ENCODE measurements around the gene DRP2. TPM values are rescaled to one million over a fixed set of nuclear protein-coding genes. Genes with fewer than 3 reads are reported as not detected.
"Not testable (repeated sequence)": the region's sequence is repeated elsewhere in the genome, so short reads cannot be mapped to it uniquely, and the experiment has no call there.

DRP2 gene
- 0.14 and 1.3 TPM in 2 replicates for total RNA-seq (ENCODE audit: low replicate concordance)
- long read RNA-seq: 0 reads

- H3K4me1 Mint-ChIP-seq (ENCODE audit: unreplicated experiment): peaks cover 4% of the 10 kb centered on the region
- no peaks in the 10 kb centered on the region for H3K36me3 Mint-ChIP-seq
- no peak for DNase-seq (ENCODE audit: extremely low spot score, unreplicated experiment)
- H3K27me3 Mint-ChIP-seq: no peaks in the 10 kb centered on the region
- no peak for TF ChIP-seq CTCF (conservative IDR thresholded peaks at IDR 0.05)
- peak within 1 kb of the TSS; percentile 68 for H3K4me3 Mint-ChIP-seq
- H3K27ac Mint-ChIP-seq: no peak within 1 kb of the TSS
- H3K9me3 Mint-ChIP-seq: no peaks in the 10 kb centered on the region
Observed at GRCh38 chrX:101219116-101219863, at the start of gene DRP2. Gene DRP2 (plus strand): TSS chrX:101219786. CDS start chrX:101231648, 11,862 bp downstream.

- no peak for TF ChIP-seq CTCF (conservative IDR thresholded peaks at IDR 0.05)
- no peaks in the 10 kb centered on the region for H3K27me3 Mint-ChIP-seq
- no peak overlapping the region for H3K27ac Mint-ChIP-seq
- no peak overlapping the region for H3K4me3 Mint-ChIP-seq
- H3K4me1 Mint-ChIP-seq (ENCODE audit: unreplicated experiment): no peaks in the 10 kb centered on the region
- no peaks in the 10 kb centered on the region for H3K36me3 Mint-ChIP-seq
- DNase-seq (ENCODE audit: extremely low spot score, unreplicated experiment): no peak
- no peaks in the 10 kb centered on the region for H3K9me3 Mint-ChIP-seq
Observed at GRCh38 chrX:101171883-101172400, 47.6 kb upstream of the DRP2 start.

- Mint-ChIP-seq H3K36me3 (no peaks in the 10 kb centered on the region), H3K9me3 (no peaks in the 10 kb centered on the region), H3K27me3 (no peaks in the 10 kb centered on the region), H3K4me1 (ENCODE audit: unreplicated experiment) (no peaks in the 10 kb centered on the region), H3K27ac (no peak overlapping the region), H3K4me3 (no peak overlapping the region)
- no peak for TF ChIP-seq CTCF (conservative IDR thresholded peaks at IDR 0.05)
- DNase-seq (ENCODE audit: extremely low spot score, unreplicated experiment): no peak
Observed at GRCh38 chrX:101176439-101176838, 43.1 kb upstream of the DRP2 start.

- not testable (repeated sequence) for H3K4me1 Mint-ChIP-seq (ENCODE audit: unreplicated experiment); H3K9me3 Mint-ChIP-seq
Observed at GRCh38 chrX:101184876-101185275, 34.7 kb upstream of the DRP2 start.

GRCh38 chrX:101187961-101188360 is 31.6 kb upstream of the DRP2 start:
- DNase-seq (ENCODE audit: extremely low spot score, unreplicated experiment): not testable (repeated sequence)

More at GRCh38 chrX:101184876-101185275, 34.7 kb upstream of the DRP2 start:
- not testable (repeated sequence) for H3K36me3 Mint-ChIP-seq; DNase-seq (ENCODE audit: extremely low spot score, unreplicated experiment); H3K4me3 Mint-ChIP-seq; H3K27ac Mint-ChIP-seq; H3K27me3 Mint-ChIP-seq

GRCh38 chrX:101190736-101191135 is 28.9 kb upstream of the DRP2 start:
- Mint-ChIP-seq H3K4me1 (ENCODE audit: unreplicated experiment) (no peaks in the 10 kb centered on the region), H3K36me3 (no peaks in the 10 kb centered on the region), H3K27ac (no peak overlapping the region), H3K27me3 (no peaks in the 10 kb centered on the region), H3K4me3 (peak overlapping the region; percentile 74), H3K9me3 (no peaks in the 10 kb centered on the region)
- no peak for TF ChIP-seq CTCF (conservative IDR thresholded peaks at IDR 0.05)
- DNase-seq (ENCODE audit: extremely low spot score, unreplicated experiment): no peak

More at GRCh38 chrX:101187961-101188360, 31.6 kb upstream of the DRP2 start:
- H3K27me3 Mint-ChIP-seq; H3K4me3 Mint-ChIP-seq; H3K27ac Mint-ChIP-seq; H3K36me3 Mint-ChIP-seq; H3K9me3 Mint-ChIP-seq; H3K4me1 Mint-ChIP-seq (ENCODE audit: unreplicated experiment): not testable (repeated sequence)

All from type B pancreatic cell (in vitro differentiated cells).